SK-N-SH (cell line): ENCODE data around the gene MMUT. TPM values are rescaled to one million over a fixed set of nuclear protein-coding genes. Genes with fewer than 3 reads are reported as not detected.

Experiments used
- polyA plus RNA-seq, 3 experiments: library from polyadenylated mRNA; depleted of rRNA; stranded (reverse); fragments of >200 nt; gene quantifications; 2 replicates each; pipeline ENCODE4 v1.2.3, GENCODE V29; 2012

MMUT gene
- polyA plus RNA-seq, 1 of the 3 experiments (the other 2 are of a cell fraction) = 6.7 TPM

Other genes starting within 250 kb of the MMUT start
- gene CENPQ, start 117 bp upstream of the MMUT start, polyA plus RNA-seq (2012; rRNA removed) = 2.5 and 3.0 TPM in 2 replicates
- not detected in 2 replicates for gene GLYATL3, start 36.7 kb upstream of the MMUT start, polyA plus RNA-seq (2012; rRNA removed)
- not detected in 2 replicates for gene C6orf141, start 87.4 kb upstream of the MMUT start, polyA plus RNA-seq (2012; rRNA removed)
- not detected in 2 replicates for gene RHAG, start 173.6 kb upstream of the MMUT start, polyA plus RNA-seq (2012; rRNA removed)